ENCODE measurements around the gene FMNL2. TPM values are rescaled to one million over a fixed set of nuclear protein-coding genes. Genes with fewer than 3 reads are reported as not detected.

The FMNL2 gene
- total and polyA plus RNA-seq, 4 donors, result 18.8 to 81.4 (median 38.4) TPM

GRCh38 chr2:152546230-152546837 lies 211.4 kb downstream of the FMNL2 start:
- WGBS, 2 donors, result 87 to 91% methylated on average over 8 of the region's 8 CpGs
- no peak for TF ChIP-seq CTCF (IDR thresholded peaks at IDR 0.05; ENCODE audit: control extremely low read depth, extremely low read depth)
- Histone ChIP-seq H3K9me3 (ENCODE audit: control insufficient read depth in 4 of 4, insufficient read depth in 3 of 4, low read length in 3 of 4) (no peaks in the 10 kb centered on the region), H3K27ac (ENCODE audit: low read depth in 1 of 2, low read length in 1 of 2) (no peak overlapping the region), H3K9ac (ENCODE audit: insufficient read depth in 1 of 2, low read length in 2 of 2) (no peak overlapping the region), H3K36me3 (ENCODE audit: control insufficient read depth in 4 of 4, insufficient read depth in 4 of 4, low read length in 4 of 4) (peaks cover 0 to 4% (median 2%) of the 10 kb centered on the region in 4 donors), H3K4me3 (no peak overlapping the region), H3K4me1 (ENCODE audit: control insufficient read depth in 5 of 5, insufficient read depth in 5 of 5, low read length in 5 of 5) (peaks cover 6 to 21% (median 8%) of the 10 kb centered on the region in 5 donors), H3K27me3 (ENCODE audit: control insufficient read depth in 3 of 3, insufficient read depth in 3 of 3, low read length in 2 of 3) (no peaks in the 10 kb centered on the region)
- no peak for DNase-seq
- no peak for ATAC-seq (ENCODE audit: insufficient read depth, low FRiP score)

DNA sequence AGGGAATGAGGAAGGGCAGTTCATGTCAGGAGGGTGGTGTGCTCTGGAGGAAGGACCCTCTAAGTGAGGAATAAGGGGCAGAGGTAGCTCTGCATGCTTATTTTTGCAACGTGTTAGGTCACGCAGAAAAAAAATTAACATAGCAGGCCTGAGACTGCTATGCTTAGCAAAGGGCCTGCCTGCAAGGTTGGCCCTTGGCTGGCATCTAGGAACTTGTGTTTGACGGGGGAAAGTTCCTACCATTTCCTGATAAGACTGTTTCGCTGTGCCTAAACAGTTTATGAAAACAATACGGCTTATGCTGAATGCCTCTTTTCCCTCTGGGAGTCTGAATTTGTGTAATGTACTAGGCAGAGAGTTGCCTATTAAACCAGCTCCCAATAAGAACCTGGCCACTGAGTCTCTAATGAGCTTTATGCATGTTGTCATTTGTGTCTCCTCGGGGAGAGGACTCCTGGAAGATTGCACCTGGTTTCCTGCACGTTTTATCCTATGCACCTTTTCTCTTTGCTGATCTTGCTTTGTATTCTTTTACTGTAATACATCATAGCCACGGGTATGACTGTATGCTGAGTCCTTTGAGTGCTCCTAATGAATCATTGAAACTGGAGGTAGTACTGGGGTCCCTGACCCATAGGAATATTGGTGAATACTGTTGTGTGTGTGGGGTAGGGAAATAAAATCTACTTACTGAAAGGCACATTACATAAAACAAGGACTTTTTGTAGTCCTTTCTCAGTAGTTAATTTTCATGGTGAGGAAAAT lies 213.3 kb downstream of the FMNL2 start:
- Histone ChIP-seq H3K4me3 (no peak overlapping the region), H3K9ac (ENCODE audit: insufficient read depth in 1 of 2, low read length in 2 of 2) (no peak overlapping the region), H3K27me3 (ENCODE audit: control insufficient read depth in 3 of 3, insufficient read depth in 3 of 3, low read length in 2 of 3) (no peaks in the 10 kb centered on the region), H3K36me3 (ENCODE audit: control insufficient read depth in 4 of 4, insufficient read depth in 4 of 4, low read length in 4 of 4) (peaks cover 0 to 4% (median 2%) of the 10 kb centered on the region in 4 donors), H3K27ac (ENCODE audit: low read depth in 1 of 2, low read length in 1 of 2) (no peak overlapping the region), H3K9me3 (ENCODE audit: control insufficient read depth in 4 of 4, insufficient read depth in 3 of 4, low read length in 3 of 4) (no peaks in the 10 kb centered on the region), H3K4me1 (ENCODE audit: control insufficient read depth in 5 of 5, insufficient read depth in 5 of 5, low read length in 5 of 5) (peaks cover 6 to 21% (median 7%) of the 10 kb centered on the region in 5 donors)
- WGBS, 2 donors, result 77 to 80% methylated on average over 8 of the region's 8 CpGs
- ATAC-seq (ENCODE audit: insufficient read depth, low FRiP score) (no peak), DNase-seq (peak in 1 of 3 donors; percentile 28)
- no peak for TF ChIP-seq CTCF (IDR thresholded peaks at IDR 0.05; ENCODE audit: control extremely low read depth, extremely low read depth)

DNA sequence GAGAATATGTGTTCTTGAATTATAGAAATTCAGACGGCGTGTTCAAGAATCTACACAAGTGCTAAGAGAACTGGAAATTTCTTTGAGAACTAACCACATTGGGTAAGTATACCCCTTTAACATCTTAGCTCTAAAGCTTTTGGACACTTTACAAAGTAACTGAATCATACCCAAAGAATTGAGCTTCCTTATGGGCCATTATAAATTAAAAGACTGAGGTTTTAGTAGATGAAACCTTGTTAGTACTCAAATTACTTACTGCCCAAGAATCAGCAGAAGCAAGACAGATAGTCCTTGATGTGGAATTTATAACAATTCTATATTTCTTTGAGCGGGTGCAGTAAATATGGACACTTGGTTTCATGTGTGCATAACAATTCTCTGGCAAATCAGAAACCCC lies 214.0 kb downstream of the FMNL2 start:
- Histone ChIP-seq H3K9ac (ENCODE audit: insufficient read depth in 1 of 2, low read length in 2 of 2) (no peak overlapping the region), H3K27ac (ENCODE audit: low read depth in 1 of 2, low read length in 1 of 2) (no peak overlapping the region), H3K4me1 (ENCODE audit: control insufficient read depth in 5 of 5, insufficient read depth in 5 of 5, low read length in 5 of 5) (peaks cover 0 to 21% (median 6%) of the 10 kb centered on the region in 5 donors), H3K9me3 (ENCODE audit: control insufficient read depth in 4 of 4, insufficient read depth in 3 of 4, low read length in 3 of 4) (no peaks in the 10 kb centered on the region), H3K4me3 (no peak overlapping the region), H3K27me3 (ENCODE audit: control insufficient read depth in 3 of 3, insufficient read depth in 3 of 3, low read length in 2 of 3) (no peaks in the 10 kb centered on the region), H3K36me3 (ENCODE audit: control insufficient read depth in 4 of 4, insufficient read depth in 4 of 4, low read length in 4 of 4) (peaks cover 0 to 4% (median under 1%) of the 10 kb centered on the region in 4 donors)
- ATAC-seq (ENCODE audit: insufficient read depth, low FRiP score) (no peak), DNase-seq (no peak)
- no peak for TF ChIP-seq CTCF (IDR thresholded peaks at IDR 0.05; ENCODE audit: control extremely low read depth, extremely low read depth)
- WGBS, 2 donors, result 97 to 99% methylated on average over 3 of the region's 3 CpGs
